Activated CD4-positive, alpha-beta T cell treated with anti-CD3 and anti-CD28 coated beads for 4 hours (primary cell): ENCODE results near the gene CDK19.
"Not testable (repeated sequence)": the region's sequence is repeated elsewhere in the genome, so short reads cannot be mapped to it uniquely, and the experiment has no call there.

Experiments used
- DNase-seq, 2 donors: peaks; one replicate each; pipeline ENCODE4 v3.0.0-alpha.2; 2020

The CDK19 gene

DNA sequence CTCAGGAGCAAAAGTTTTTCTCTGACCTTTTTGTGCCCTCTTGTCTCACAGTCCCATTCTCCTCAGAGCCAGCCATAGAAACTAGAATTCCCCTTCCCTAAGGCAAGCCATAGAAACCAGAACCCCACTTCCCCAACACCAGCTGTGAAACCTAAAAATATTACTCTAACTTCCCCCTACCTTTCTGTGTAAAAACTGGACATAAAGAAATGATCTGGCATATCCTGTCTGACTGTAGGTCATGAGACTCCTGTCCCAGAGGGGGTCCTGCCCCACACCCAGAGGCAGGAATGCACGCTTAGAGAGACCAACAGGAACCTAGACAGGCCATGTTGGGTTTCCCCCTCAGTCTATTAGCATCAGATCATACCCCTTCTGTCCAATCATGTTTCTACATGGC lies 198.2 kb downstream of the CDK19 start:
- no peak for DNase-seq

DNA sequence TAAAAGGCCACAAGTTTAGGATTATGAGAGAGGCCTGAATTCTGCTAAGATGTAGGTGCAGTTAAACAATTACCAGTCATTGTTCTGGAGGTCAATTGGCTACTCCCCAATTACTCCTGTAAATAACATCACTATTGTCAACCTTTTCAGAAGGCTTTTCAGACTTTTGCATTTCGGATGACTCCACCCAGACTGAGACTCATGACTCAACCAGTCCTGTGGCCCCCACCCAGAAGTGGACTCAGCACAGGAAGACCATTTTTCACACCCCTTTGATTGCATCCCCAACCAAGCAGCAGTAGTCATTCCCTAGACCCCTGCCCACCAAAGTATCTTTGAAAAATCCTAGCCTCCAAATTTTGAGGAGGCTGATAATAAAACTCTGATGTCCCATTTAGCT lies 199.5 kb downstream of the CDK19 start:
- DNase-seq = no peak

DNA sequence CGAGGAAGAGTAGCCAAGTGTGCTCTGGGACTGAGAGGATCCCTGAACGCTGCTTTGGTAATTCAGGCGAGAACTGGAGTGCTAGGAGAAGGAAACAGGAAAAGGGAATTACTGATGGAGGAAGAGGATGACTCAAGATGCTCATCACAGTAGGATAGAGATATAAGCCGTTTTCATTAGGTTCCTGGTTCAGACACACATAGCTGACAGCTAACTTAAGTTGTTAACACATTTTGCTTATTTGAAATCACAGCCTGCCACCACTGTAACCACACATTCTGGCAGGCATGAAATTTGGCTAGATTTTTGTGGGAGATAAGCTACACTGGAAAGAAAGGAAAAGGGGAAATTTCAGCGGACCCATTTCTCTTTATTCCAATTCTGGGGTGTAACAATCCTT lies 200.7 kb downstream of the CDK19 start:
- no peak for DNase-seq

DNA sequence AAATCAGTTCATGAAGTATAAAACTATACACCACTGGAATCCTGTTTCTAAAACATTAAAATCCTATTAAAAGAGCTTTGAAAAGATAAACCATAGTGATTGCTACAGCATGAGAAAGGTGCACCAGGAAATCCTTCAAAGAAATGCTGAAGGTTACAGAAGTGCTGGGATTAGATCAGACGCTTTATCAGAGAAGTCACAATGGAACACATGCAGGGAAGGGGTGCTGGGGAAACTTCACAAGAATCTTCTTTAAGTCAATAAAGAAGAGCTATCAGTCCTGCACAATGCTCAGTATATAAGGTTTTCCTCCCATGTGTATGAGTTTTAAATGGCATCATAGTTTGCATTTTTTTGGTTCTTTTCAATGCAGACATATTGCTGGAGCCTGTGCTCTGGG lies 201.2 kb downstream of the CDK19 start:
- no peak for DNase-seq

DNA sequence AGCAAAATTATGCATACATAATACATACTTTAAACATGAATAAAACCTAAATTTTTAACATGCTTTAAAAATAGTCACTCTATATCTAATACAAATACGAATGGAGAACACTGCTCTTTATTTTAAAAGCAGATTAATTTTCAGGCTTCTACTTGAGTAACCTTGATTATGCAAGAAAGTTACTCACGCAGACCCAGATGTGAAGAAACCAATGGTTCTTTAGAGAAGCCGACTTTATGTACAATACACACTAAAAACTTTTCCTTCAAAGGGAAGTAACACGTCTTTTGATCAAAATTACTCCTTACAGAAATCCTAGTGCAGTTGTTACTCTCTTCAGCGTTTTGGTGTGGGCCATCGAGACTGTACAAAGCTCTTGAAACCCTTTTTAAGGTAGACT lies 201.9 kb downstream of the CDK19 start:
- DNase-seq = no peak

DNA sequence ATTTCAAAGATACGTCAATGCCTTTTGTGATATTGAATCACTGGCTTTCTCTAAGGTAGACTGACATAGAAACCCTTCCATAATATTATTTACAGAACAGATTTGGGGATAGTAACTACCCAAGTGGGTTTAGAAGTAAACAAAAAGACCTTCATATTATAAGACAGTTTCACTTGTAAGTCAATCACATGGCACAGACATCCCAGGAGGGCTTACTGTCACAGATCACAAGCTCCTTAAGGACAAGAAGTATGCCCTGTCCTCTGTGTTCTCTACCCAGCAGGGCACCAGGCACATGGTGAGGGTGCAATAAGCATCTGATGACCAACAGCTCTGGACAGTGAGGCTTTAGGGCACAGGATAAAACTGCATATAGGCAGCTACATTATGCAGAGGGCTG lies 203.0 kb downstream of the CDK19 start:
- no peak for DNase-seq

DNA sequence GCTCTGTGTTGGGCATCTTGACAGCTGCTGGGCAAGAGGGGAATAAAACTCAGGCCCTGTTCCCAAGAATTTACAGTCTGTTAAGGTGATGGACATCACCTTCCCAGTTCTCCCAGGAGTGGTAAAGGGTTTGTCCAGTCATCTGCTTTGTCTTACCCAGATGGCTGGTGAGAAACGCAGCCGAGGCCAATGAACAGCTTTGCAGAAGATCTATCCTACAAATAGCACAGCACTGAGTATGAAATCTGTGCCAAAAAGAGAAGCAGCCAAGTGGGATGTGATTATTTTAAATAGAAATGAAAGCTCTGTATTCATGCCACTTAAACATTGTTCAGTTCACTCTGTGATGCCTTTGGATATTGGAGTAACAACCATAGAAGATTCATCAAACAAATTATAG lies 206.2 kb downstream of the CDK19 start:
- DNase-seq = no peak

DNA sequence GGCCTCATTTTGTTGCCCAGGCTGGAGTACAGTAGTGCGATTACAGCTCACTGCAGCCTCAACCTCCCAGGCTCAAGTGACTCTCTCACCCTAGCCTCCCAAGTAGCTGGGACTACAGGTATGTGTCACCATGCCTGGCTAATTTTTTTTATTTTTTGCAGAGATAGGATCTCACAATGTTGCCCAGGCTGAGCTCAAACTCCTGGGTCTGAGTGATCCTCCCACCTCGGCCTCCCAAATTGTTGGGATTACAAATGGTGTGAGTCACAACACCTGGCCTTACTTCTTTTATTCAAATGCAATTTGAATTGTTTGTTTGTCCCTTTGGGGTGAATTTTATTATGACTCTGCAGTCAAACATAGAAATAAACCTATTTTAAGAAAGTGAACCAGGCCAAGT lies 207.1 kb downstream of the CDK19 start:
- DNase-seq = no peak

DNA sequence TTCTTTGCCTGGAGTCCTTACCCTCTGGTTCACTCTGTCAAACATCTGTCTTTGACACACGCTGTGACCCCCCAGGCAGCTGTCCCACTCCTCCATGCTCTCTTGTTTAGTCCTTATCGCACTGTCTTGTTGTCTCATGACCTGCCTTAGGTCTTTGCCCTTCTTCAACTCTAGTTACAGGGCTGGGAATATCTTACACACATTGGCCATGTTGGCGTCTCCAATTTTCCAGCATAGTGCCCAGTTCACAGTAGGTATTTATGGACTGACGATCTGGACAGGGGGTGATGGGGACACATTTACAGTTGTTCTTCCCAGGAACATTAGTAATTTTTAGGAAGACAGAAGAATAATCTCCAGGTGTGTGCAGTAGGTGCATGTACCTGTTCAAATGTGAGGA lies 209.1 kb downstream of the CDK19 start:
- no peak for DNase-seq

DNA sequence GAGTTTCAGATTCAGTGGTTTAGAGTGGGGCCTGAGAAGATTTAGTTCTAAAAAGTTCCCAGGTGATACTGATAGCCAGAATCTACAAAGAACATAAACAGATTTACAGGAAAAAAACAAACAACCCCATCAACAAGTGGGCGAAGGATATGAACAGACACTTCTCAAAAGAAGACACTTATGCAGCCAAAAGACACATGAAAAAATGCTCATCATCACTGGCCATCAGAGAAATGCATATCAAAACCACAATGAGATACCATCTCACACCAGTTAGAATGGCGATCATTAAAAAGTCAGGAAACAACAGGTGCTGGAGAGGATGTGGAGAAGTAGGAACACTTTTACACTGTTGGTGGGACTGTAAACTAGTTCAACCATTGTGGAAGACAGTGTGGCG lies 214.6 kb downstream of the CDK19 start:
- DNase-seq = not testable (repeated sequence)

DNA sequence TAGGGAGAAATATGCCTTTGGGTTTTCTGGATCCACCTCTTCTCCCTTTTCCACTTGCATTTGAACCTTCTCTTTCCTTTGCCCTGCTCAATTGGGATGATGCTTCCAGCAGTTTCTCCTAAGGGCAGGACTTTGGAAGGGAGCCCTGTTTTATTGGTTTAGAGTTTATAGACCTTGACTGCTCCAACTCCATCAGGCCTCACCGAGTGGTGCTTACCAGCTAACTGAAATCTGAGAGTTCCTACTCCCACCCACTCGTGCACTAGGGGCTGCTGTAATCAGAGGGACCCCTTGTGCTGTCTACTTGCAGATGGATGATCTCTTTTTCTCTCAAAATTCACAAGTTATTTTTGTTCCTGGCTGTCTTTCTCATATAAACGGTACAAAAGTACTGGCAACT lies 217.5 kb downstream of the CDK19 start:
- no peak for DNase-seq

DNA sequence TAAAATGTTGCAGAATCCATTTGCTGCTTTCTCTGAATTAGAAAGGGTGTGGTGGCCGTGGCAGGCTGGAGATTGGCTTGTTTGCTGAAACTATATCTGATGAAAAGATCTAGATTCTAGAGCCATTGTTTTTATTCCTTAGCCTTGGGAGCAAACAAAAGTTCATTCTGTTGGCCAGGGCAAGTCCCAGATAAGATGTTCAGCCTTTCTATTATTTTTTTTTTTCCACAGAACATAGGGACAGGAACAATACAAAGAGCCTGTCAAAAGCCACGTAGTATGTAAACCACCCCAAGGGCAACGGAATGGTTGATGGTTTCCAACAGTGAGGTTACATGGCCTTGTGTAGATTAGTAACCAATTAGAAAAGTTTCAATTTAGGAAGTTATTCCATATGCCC lies 218.9 kb downstream of the CDK19 start:
- no peak for DNase-seq

DNA sequence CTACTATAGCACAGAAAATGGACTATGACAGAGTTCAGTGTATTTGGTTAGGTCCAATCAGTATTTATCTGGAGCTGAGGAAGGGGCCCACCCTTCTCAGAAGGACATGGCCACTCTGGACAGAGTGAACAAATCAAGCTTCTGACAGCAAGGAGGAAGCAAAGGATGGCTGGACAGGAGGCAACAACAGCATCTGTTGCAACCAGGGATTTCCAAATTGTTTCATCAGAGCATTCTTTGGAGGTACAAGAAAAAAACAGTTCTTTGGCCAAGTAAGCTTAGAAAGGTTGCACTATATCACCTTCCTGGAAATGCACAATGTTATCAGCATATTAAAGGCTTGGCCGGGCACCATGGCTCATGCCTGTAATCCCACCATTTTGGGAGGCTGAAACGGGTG lies 220.2 kb downstream of the CDK19 start:
- no peak for DNase-seq

DNA sequence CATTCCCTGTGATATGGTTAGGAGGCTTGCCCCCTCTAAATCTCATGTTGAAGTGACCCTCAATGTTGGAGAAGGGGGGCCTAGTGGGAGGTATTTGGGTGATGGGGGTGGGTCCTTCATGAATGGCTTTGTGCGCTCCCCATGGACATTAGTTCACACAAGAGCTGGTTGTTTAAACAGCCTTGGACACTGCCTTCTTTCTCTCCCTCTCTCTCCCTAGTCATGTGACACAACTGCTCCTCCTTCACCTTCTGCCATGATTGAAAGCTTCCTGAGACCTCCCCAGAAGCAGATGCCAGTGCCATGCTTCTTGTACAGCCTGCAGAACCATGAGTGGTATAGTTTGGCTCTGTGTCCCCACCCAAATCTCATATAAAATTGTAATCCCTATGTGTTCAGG lies 221.6 kb downstream of the CDK19 start:
- no peak for DNase-seq

DNA sequence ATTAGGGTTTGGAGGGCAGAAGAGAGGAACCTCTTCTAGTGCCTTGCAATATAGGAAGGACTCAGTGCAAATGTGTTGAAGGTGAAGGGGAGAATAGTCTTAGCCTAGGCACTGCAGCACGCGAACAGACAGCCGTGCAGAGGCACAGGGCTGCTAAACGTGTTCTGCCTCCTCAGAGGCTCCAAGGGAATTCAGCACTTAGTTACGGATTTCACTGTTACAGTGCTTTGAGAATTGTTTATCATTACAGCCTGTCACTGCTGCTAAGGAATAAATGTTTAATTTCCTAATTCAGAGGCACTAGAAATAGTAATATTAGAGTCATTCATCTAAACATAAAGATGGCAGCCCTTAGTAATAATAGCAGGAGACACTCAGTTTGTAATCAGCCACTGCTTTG lies 222.5 kb downstream of the CDK19 start:
- DNase-seq = no peak

DNA sequence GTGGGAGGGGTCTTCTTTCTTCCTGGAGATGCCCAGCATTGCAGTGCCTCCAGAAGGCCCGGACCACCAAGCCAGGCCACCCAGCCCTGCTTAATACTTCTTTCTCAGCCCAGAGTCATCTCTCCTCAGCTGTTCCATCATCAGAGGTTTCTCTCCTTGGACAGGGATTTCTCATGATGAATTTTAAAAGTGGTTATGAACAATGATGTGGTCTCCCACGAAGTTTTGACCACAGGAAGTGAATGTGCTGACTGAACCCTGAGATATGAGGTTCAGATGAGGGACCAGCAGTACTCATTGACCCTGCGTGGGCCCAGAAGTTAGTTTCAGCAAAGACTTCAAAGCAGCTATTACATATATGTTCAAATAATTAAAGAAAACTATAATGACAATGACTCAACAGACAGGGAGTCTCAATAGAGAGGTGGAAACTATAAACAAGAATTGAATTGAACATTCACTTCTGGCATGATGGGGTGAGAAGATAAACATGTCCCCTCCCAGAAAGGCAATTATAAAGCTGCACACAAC lies 224.4 kb downstream of the CDK19 start:
- DNase-seq = no peak

DNA sequence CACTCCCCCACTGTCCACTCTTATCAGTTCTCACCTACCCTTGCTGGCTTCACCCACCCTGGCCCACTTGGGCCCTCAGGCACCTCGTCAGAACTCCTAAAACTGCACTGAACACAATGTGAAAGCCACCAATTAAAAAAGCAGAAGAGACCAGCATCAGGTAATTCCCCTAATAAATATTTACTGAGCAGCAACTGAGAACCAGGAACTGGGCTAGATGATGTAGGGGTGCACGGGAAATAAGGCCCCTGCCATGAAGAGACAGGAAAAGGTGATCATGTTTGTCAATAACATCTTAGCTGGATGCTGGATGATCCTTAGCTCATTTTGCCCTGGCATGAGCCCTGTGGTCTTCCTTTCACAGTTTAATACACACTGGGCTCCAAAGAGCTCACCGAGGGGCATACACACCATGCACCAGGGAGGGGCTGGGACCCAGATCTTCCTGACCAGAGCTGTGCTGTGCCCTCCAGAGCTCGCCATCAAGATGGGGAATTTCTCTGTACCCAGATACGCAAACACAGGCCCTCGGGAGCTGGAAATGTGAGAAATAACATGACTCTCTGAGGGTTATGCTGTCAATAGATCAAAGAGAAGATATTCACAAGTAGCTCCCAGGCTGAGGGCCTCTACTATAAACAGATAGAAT lies 225.3 kb downstream of the CDK19 start:
- DNase-seq = no peak

DNA sequence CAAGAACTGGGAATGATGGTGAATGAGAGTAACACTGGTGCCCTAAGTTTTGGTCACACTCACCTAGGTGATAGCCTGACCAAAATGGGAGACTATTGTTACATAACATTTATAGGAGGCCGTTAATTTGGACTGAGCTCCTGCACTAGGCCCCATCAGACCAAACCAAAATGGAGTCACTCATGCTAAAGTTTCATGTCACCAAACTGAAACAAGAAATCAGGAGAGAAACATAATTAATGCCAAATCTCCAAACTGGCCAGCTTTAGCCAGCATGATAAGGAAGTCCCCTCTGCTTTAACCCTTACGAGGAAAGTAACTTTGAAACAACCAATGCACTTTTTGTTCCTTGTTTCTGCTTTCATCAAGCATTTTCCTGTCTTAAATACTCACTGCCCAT lies 227.9 kb downstream of the CDK19 start:
- no peak for DNase-seq

DNA sequence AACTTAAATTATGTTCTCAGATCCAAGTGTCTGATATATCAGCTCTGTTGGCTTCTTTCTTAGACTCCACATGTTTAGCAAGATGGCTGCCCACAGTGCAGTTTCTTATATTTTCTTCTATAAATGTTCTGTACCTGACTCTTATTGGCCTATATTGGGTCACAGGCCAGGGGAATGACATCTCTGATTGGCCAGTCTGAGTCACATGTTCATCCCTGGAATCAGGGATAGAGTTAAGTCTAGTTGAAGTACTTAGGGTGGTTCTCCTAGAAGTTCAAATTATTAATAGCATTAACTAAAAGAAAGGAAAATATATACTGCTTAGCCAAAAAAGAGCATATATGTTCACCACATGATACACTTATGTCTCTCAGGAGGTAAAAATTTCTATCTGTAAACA lies 233.6 kb downstream of the CDK19 start:
- no peak for DNase-seq

DNA sequence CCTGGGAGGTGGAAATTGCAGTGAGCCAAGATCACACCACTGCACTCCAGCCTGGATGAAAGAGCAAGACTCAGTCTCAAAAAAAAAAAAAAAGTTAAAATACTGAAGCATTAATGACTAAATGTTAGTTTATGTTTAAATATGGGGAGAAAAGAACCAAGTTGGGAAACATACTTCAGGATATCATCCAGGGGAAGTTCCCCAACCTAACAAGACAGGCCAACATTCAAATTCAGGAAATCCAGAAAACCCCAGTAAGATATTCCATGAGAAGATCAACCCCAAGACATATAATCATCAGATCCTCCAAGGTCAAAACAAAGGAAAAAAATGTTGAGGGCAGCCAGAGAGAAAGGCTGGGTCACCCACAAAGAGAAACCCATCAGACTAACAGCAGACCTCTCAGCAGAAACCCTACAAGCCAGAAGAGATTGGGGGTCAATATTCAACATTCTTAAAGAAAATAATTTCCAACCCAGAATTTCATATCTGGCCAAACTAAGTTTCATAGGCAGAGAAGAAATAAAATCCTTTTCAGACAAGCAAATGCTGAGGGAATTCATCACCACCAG lies 237.6 kb downstream of the CDK19 start:
- not testable (repeated sequence) for DNase-seq

DNA sequence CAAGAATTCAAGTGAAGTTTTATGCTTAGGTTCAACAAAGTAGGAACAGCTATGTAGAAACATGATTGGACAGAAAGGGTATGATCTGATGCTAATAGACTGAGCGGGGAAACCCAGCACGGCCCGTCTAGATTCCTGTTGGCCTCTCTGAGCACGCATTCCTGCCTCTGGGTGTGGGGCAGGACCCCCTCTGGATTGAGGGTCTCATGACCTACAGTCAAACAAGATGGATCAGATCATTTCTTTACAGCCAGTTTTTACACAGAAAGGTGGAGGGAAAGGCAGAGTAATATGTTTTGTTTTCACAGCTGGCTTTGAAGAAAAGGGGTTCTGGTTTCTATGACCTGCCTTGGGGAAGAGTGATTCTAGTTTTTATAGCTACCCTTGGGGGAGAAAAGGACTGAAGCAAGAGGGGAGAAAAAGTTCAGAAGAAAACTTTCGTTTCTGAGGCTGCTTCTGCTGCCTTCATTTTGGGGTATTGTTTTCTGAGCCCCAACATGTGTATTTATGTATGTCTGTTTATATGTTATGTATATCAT lies 239.3 kb downstream of the CDK19 start:
- DNase-seq = no peak

DNA sequence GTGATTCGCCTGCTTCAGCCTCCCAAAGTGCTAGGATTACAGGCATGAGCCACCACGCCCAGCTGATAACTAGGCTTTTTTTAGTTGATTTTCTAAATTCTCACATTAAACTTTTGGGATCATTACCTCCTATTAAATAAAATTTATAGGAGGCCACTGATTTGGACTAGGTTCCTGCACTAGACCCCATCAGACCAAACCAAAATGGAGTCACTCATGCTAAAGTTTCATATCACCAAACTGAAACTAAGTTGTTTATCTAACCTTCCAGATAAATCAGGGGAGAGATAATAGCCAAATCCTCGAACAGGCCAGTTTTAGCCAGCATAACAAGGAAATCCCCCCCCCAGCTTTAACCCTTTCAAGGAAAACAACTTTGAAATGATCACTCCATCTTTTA lies 240.5 kb downstream of the CDK19 start:
- no peak for DNase-seq

DNA sequence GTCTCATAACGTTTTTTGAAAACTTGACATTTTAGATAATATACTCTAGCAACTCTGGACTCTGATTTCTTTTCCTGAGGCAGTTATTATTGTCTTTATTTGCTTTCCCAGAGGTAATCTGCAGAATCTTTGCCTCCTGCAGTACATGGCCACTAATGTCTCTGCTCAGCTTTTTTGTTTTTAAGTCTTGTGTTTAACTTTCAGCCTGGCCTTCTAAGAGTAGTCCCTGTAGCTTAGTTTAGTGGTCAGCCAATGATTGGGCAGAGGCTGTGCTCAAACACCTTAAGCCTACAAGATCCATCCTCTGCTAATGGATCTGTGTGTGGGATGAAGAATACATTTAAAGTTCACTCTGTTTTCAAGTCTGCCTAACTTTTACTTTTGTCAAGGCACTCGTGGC lies 241.7 kb downstream of the CDK19 start:
- no peak for DNase-seq

DNA sequence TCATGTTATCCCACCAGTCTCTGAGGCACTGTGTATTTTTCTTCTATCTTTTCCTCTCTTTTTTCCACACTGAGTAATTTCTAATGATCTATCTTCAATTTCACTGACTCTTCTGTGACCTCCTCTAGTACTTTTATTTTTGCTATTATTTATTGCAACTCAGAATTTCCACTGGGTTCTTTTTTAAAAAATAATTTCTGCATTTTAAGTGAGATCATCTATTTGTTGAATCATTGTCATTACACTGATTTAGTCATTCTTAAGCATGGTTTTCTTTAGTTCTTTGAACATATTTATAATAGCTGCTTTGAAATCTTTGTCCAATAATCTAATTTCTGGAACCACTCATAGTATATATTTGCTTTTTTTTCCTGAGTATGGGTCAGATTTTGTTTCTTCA lies 242.1 kb downstream of the CDK19 start:
- no peak for DNase-seq
